HG03439 (cell line): ENCODE results near the gene HDAC8.
"Not testable (repeated sequence)": the region's sequence is repeated elsewhere in the genome, so short reads cannot be mapped to it uniquely, and the experiment has no call there.

Experiments used
- ATAC-seq: cut with Tn5 transposase; IDR thresholded peaks from one replicate; pipeline ENCODE4 v1.9.1; 2021; ENCODE audit warnings: mild to moderate bottlenecking, moderate library complexity; ENCODE audit not compliant: unreplicated experiment

HDAC8 gene

GRCh38 chrX:72536542-72536941 lies 36.1 kb downstream of the HDAC8 start:
- no peak for ATAC-seq

- ATAC-seq, result no peak
Measured at GRCh38 chrX:72532366-72532765, 40.3 kb downstream of the HDAC8 start.

- ATAC-seq, result no peak
Measured at GRCh38 chrX:72526534-72527508, 45.8 kb downstream of the HDAC8 start.

GRCh38 chrX:72498782-72499181 lies 73.9 kb downstream of the HDAC8 start:
- no peak for ATAC-seq

GRCh38 chrX:72495046-72495445 lies 77.6 kb downstream of the HDAC8 start:
- ATAC-seq, result no peak

GRCh38 chrX:72492499-72492898 lies 80.1 kb downstream of the HDAC8 start:
- ATAC-seq, result no peak

GRCh38 chrX:72490221-72490620 lies 82.4 kb downstream of the HDAC8 start:
- ATAC-seq, result not testable (repeated sequence)

- ATAC-seq, result no peak
Measured at GRCh38 chrX:72487661-72488060, 85.0 kb downstream of the HDAC8 start.

GRCh38 chrX:72479324-72480274 lies 93.0 kb downstream of the HDAC8 start:
- ATAC-seq, result no peak

GRCh38 chrX:72478853-72479252 lies 93.8 kb downstream of the HDAC8 start:
- no peak for ATAC-seq

- ATAC-seq, result no peak
Measured at GRCh38 chrX:72478351-72478750, 94.3 kb downstream of the HDAC8 start.

- no peak for ATAC-seq
Measured at GRCh38 chrX:72477781-72478181, 94.9 kb downstream of the HDAC8 start.

- no peak for ATAC-seq
Measured at GRCh38 chrX:72477376-72477775, 95.3 kb downstream of the HDAC8 start.

- no peak for ATAC-seq
Measured at GRCh38 chrX:72475952-72476668, 96.5 kb downstream of the HDAC8 start.

GRCh38 chrX:72475338-72475737 lies 97.3 kb downstream of the HDAC8 start:
- ATAC-seq, result no peak

GRCh38 chrX:72470532-72471223 lies 102.0 kb downstream of the HDAC8 start:
- no peak for ATAC-seq

GRCh38 chrX:72470117-72470516 lies 102.5 kb downstream of the HDAC8 start:
- no peak for ATAC-seq

GRCh38 chrX:72468607-72469006 lies 104.0 kb downstream of the HDAC8 start:
- ATAC-seq, result no peak

GRCh38 chrX:72467135-72467534 lies 105.5 kb downstream of the HDAC8 start:
- no peak for ATAC-seq

- ATAC-seq, result no peak
Measured at GRCh38 chrX:72466493-72466892, 106.2 kb downstream of the HDAC8 start.
